GM10847 (cell line): ENCODE data around the gene LONRF2.

ENCODE experiments used
- POLR2A ChIP-seq: IDR thresholded peaks from 2 replicates; pipeline ENCODE4 v1.6.1; 2011; ENCODE audit not compliant: insufficient read length; ENCODE audit errors: extremely low read depth

LONRF2 gene

DNA sequence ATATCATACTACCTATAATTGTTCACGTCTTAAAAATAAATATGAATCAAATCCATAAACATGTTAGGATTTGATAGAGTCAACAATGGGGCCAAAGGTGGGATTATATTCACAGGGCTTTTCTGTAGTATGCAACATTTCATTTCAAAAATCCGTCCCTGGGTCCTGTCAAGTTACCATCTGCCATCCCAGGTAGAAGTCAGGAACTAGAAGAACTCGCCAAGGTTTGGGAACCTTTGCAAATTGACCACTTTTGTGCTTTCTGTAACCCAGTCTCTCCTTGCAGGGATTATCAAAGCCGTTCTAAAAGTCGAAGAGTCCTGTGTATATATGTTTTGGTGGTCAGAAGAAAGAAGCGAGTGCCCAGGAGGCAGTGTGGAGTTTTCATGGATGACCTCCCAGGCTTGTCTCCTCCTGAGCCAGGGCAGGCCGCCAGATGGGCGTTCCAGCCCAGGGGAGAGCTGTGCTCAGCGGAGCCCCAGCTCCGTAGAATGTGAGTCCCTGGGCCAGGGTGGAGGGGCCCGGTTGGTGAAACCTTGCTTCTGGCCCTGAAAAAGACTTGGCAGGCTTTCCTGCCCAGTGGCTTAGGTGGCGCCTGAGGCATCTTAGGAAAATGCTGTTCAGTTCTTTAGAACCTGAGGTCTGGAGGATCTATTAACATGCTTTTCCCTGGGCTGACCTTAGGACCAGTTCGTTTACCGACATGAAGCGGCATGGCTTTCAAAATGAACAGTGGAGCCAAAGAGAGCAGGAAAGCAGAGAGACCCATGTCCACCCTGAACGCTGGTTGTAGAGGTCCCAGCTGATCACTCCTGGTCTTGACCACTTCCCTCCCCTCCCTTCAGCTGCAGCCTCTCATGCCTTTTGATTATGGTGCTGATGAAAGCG lies 69.2 kb downstream of the LONRF2 start:
- TF ChIP-seq POLR2A = no peak

DNA sequence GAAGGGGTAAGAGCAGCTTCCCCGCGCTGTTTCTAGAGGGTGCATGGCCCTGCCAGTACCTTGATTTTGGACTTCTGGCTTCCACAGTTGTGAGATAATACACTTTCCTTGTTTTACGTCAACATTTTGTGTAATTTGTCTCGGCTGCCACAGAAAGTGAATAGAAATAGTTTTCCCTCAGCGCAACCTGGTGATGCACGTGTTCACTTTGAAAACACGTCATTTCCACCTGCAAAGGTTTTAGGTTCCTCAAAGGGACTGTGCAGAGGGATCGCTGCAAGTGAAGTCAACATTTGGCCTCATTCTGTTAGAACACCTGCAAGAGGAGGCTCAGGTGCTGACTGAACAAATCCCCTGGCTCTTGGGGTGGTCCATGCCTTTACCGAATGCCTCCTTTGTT lies 71.7 kb downstream of the LONRF2 start:
- TF ChIP-seq POLR2A = no peak

DNA sequence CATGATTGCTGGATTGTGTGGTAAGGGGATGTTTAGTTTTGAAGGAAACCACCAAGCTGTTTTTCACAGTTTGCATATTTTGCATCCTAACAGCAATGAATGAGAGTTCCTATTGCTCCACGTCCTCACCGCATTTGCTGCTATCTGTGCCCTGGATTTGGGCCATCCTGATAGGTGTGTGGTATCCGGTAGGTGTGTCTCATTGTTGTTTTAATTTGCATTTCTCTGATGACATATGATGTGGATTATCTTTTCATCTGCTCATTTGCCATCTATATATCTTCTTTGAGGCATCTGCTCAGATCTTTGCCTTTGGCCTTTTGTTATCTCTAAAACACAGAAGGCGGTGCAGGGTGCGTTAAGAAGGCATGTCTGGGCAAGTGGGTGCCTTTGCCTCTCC lies 73.3 kb downstream of the LONRF2 start:
- no peak for TF ChIP-seq POLR2A

DNA sequence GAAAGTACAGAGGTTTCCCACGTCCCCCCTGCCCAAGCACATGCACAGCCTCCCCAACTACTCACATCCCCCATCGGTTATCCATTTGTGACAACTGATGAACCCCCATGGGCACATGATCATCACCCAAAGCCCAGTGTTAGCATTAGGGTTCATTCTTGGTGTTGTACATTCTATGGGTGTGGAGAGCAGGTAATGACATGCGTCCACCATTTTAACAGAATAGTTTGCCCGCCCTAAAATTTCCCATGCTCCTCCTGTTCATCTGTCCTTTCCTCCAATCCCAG lies 74.3 kb downstream of the LONRF2 start:
- TF ChIP-seq POLR2A = no peak

DNA sequence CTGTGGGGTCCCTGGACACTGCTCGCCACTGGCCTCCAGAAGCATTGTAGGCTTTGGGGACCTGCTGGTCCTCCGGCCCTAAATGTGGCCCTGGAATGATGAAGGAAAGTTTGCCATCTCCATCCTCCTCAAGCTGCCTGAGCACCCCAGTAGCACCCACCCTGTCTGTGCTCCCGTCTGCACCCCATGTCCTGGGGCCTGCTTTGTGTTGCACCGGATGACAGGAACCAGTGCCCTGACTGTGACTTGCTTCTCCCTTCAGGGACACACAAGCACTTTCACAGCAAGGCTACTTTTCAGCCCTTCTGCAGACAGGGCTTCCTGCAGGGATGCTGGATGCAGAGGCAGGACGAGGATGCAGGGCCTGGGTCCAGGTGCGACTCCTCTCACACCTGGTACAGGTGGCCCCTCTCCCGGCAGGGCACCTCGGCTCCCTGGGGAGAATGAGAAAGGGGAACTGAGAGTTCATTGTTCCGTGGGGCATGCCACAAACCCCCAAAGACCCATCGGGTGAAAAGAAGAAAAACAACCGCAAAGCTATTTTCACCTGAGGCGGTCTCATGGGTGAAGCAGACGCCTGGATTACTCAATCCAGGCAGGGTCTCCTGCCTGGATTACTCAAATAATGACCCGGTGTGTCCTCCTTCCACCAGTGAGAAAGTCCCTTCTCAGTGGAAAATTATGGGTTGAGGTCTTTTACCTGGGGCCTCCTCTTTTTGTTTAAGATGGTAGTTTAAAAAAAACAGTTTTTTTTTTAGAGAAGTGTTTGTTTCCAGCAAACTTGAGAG lies 74.9 kb downstream of the LONRF2 start:
- TF ChIP-seq POLR2A = no peak

DNA sequence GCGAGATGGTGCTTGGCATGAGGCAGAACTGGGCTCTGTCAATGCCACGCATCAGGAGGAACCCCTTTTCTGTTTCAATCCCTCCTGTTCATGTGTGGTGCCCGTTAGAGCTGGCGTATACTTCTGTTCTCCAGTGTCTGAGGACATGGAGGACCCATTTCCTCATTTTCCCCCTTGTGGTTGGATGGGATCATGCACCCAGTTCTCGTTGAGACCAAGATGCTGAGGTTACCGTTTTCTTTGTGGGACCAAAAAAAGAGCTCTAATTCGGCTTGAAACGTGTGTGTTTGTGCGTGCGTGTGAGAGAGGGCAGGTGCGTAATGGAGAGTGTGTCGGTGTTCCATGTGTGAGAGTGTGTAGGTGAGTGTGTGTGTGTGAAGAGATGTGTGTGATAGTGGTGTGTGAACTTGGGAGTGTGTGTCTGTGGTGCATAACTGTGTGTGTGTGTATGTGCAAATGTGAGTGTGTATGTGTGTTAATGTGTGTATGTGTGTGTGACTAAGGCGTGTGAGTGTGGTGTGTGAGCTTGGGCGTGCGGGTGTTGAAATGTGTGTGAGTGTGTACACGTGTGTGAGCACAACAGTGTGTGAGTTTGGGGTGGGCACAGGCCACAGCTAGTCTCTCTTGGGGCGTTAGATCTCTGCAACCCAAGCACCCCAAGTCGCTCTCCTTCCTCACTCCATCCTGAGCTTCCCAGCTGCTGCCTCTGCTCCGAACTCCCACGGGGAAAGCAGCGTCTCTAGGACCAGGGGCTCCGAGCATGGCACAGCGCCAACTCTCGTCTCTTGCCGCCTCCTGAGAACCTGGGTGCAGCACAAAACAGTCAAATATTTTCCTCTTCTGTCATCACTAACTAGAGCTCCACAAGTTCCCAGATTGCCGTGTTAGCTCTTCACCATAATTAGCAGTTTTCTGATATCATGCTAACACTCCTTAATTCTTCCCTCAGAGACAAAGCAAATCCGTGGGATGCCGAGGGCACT lies 75.8 kb downstream of the LONRF2 start:
- TF ChIP-seq POLR2A = no peak

DNA sequence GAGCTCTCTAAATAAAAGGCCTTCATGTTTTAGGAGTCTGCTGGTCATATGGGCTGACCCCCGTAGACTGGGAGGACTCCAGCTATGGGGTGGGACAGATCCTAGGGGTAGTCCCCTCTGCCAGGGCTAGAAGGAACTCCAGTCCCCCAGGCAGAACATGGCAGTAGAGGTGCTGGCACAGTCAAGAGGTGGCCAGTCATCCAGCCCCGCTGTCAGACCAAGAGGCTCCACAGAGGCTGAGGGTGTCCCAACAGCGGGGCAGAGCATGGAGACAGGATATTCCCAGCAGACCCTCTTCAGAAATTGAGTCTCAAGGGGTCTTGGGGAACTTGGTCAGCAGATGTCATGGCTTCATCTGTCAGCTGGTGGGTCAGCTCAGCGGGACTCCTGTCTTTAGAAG lies 76.6 kb downstream of the LONRF2 start:
- no peak for TF ChIP-seq POLR2A

DNA sequence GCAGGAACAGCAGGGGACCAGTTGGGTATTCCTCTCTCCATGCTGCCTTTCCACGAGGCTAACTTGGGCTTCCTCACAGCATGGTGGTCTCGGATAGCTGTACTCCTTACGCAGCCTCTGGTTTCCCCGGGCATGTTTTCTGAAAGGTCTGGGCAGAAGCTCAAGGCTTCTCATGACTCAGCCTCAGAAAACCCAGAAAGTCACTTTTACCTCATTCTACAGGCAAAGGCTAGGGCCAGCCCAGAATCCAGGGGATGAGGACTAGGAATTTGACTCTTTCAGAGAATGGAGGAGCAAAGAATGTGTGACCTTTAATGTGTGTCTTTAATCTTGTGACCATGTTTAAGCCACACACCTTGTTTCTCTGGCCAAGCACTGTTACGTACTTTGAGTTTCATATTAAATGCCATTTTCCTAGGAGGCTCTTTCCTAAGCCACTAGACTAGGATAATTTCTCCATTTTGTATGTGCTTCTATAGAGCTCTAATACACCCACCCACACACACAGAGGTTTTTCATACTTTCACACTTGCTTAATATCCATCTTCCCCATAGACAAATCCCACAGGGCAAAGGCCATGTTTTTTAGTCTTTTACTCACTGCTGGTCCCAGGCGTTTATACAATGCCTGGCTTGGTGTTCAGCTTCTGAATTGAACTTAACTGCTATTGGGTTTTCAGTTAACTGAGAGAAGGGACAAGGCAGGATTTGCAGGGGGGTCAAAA lies 77.3 kb downstream of the LONRF2 start:
- TF ChIP-seq POLR2A = no peak

DNA sequence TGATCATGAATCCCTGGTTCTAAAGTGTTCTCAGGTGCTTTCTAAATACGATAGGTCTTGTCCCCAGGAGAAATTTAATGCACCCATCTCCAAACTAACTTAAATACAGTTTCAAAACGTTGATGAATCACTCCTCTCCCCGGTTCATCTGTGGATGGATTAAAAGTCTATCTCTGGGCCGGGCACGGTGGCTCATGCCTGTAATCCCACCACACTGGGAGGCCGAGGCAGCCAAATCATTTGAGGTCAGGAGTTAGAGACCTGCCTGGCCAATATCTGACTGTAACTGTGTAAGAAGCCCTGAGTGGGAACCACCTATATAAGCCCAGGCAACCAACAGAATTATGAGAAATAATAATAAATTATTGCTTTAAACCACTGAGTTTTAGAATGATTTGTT lies 78.7 kb downstream of the LONRF2 start:
- TF ChIP-seq POLR2A = no peak

DNA sequence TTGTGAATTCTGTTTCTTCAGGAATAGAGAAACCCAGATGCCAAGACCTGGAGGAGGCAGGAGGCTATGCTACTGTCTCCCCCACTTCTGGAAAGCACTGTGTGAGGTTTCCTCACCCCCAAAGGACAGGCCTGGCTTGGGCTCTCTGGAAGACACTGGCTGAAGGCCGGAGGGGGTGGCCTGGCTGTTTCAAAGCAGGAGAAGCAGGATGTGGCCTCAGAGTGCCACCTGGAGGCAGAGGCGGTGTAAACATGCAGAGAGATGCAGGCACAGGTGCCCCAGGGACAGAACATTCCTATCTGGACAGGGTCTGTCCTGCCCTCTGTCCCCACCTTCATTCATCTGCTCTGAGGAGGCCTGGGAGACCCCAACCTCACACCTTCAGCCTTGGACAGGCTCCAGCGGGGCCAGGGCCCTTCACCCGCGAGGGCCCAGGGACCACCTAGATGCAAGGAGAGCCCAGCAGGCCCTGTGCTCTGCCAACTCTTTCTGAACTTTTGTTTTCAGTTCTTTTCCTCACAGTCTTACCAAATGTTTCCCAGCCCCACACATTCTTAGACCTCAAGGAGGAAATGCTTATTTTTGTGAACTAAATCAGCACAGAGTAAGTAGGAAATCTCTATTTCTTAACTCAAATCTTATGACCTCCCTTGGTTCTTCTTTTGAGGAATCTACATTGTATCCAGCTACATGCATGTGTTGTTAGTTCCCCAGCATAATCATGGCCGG lies 79.2 kb downstream of the LONRF2 start:
- TF ChIP-seq POLR2A = no peak

DNA sequence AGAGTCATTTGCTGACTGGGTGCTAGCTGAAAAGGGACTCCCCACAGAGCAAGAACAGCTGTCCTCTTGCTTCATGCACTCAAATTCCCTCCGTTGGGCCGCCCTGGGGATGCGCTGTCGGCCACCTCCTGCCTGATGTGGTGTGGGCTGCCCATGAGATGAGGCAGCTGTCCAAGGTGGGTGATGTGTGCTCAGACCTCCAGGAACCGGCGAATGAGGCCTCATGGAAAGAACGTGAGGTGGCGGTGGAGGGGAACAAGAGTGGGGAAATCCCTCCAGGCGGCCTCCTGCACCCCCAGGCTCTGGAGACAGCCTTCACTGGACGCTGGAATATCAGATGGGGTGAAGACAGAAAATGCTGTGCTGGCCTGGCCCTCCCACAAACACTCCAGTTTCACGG lies 79.8 kb downstream of the LONRF2 start:
- no peak for TF ChIP-seq POLR2A

DNA sequence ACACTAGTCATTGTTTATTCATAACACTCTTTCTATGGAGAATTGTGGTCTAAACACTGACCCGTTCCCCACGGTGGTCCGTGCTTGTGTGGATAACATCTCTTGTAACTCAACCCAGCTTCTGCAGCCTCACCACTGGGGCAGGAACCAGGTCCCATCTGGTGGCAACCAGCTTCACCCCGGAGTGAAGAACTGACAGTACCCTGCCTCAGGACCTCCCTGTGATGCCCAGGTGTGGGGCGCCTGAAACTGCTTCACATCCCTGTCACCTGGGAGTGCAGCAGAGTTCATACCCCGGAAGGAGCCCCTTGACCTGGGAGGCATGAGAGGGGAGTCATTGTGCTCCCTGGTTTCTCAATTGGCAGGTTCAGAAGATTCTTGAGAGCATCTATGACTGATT lies 81.1 kb downstream of the LONRF2 start:
- TF ChIP-seq POLR2A = no peak

DNA sequence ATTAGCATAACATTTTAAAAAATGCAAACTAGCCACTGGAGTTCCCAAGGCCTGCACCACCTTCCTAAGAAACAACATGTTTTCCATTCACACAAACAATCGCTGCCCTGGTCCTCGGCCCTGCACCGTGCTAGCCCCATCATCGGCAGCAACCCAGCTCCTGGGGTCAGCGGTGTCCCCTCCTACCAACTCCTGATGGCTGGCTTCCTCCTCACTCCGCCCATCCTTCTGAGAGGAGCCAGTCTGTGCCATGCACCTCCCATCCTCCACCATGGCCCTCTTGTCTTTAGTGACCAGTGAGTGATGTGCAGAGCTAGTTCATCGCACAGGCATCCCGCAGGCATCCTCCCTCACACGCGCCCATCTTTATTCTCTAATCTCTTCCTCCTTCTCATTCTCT lies 81.9 kb downstream of the LONRF2 start:
- no peak for TF ChIP-seq POLR2A
